ENCODE results near the gene POU3F4.

DNA sequence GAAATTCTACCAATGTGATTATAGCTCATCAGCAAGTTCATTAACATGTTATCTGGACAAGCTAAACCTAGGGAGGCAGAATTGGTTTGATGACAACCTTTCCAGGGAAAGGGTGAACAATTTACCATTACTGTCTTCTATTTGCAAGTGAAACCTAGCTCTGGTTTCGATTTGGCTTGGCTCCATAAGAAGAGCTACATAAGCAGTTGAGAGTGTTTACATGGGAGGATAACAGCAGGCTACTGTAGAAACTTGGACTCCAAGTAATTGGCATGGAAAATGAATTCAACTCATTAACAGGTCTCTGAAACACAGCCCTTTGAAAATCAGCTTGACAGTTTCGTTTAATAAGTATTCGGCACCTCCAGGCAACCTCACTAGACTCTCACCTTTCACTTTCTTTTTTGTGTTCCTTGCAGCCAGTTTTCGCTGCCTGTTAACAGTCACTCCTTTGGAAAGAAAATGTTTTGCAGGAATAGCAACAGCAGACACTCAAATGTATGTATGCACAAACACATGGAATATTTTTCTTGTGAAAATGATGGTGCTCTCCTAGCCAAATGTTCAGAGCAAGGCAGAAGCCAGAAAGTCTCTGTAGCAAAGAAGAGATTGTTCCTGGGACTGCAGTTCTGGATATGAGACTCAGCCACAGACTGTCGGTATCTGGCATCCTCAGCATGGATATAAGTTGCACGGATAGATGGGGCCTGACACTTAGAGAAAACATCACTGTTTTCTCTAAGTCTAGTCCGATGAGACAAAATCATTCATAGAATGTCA is 27.5 kb downstream of the POU3F4 start:
- TF ChIP-seq EP300 (IDR thresholded peaks at IDR 0.05; ENCODE audit: borderline replicate concordance): no peak
- TF ChIP-seq CREB1 (IDR thresholded peaks at IDR 0.05; ENCODE audit: low read depth): no peak
- no peak for TF ChIP-seq TAF1 (IDR thresholded peaks at IDR 0.05; ENCODE audit: low read depth)
